ENCODE results near the gene C15orf61.

C15orf61 gene

GRCh38 chr15:67549736-67550135, 28.8 kb downstream of the C15orf61 start:
- no peak for DNase-seq (ENCODE audit: low read depth)

- no peak for DNase-seq (ENCODE audit: low read depth)
Observed at GRCh38 chr15:67550522-67550921, 29.6 kb downstream of the C15orf61 start.

- DNase-seq (ENCODE audit: low read depth): no peak
Observed at GRCh38 chr15:67551207-67551743, 30.3 kb downstream of the C15orf61 start.

- DNase-seq (ENCODE audit: low read depth): no peak
Observed at GRCh38 chr15:67554580-67554979, 33.6 kb downstream of the C15orf61 start.

- DNase-seq (ENCODE audit: low read depth): no peak
Observed at GRCh38 chr15:67556976-67557570, 36.1 kb downstream of the C15orf61 start.

DNA sequence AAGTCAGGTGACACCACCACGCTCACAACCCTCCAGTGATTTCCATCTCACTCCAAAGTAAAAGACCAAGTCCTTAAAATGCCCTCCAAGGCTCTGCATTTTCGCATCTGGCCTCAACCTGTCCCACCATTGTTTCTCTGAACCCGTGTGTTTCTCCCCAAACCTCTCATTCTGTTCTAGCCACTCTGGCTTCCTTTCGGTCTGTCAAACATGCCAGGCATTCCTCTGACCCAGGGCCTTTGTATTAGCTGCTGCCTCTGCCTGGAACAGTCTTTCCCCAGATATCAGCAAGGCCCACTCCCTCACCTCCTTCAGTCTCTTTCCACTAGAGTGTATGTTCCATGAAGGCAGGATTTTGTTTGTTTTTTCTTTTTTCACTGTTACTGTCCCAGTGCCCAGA, 37.6 kb downstream of the C15orf61 start:
- no peak for DNase-seq (ENCODE audit: low read depth)

DNA sequence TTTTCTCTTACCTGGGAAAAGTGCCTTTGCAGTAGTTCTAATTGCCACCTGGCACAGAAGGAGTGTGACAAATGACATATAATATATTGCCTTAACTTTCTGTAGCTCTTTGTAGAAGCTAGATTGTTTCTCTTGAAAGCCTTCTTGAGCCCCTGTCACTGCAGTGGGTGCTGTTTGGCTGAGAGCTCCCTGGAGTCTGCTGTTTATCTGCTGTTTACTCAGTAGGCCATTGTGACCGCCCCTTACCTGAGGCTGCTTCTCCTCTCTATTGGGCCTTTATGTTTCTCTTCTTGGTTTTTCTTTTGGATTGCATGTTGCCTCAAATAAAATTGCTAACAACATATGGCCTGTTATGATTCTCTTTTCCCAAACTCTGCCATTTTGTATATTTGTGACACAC, 38.2 kb downstream of the C15orf61 start:
- no peak for DNase-seq (ENCODE audit: low read depth)

DNA sequence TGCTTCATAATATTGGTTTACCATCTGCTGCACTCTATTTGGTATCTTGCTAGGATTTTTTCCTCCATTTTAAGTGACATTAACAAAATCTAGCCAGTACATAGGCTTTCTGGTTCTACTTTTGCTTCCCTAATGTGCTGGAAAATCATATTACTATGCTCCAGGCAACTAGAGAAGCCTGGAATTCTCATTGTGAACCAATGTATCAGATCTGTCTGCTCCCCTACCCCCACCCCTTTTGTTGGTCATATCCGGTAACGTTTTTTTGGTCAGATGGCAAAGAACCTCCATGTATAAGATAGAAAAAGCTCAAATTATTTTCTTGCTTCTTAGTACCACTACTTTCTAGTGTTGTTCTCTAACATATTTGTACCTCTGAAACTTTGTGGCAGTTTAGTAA, 38.6 kb downstream of the C15orf61 start:
- no peak for DNase-seq (ENCODE audit: low read depth)

GRCh38 chr15:67560320-67560719, 39.4 kb downstream of the C15orf61 start:
- DNase-seq (ENCODE audit: low read depth): no peak

- no peak for DNase-seq (ENCODE audit: low read depth)
Observed at GRCh38 chr15:67563092-67563491, 42.2 kb downstream of the C15orf61 start.

DNA sequence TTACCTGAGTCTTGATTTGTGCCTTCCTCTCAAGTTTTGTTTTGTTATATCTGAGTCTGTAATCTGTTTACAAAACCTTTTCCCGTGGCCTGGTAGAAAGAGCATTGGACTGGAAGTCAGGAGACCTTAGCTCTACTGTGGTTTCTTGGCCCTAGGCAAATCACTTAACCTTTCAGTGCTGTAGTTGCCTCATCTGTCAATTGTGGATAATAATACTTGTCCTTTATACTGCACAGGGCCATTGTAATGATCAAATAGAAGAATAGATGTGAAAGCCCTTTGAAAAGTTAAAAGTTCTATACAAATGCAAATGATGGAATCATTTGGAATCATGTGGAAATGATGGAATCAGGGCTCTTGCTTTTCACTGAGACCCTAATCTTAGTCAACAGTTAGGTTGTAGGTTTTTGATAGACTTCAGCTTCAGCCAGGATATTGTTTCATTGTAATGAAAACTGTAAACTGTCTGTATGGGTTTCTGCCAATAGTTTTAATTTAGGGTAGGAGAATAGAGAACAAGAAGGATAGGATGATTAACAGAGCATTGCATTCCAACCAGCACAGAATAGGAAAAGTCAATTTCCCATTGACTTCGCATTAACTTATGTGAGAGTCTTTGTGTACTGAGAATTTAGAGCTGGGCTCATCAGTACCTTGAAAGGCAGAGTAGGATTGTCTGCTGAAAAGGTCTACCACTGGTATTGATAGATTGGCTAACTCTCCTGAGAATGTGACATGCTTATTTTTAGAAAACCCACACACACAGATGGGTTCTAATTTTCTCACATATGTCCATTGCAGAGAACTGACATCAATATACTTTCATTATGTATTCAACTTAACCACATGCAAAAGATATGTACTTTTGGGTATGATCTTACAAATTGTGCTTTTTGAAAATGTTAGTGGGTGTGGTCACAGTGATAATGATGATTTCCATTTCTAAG, 43.4 kb downstream of the C15orf61 start:
- no peak for DNase-seq (ENCODE audit: low read depth)

- peak; percentile 83 for DNase-seq (ENCODE audit: low read depth)
Observed at GRCh38 chr15:67564968-67565345, 44.0 kb downstream of the C15orf61 start.

- no peak for DNase-seq (ENCODE audit: low read depth)
Observed at GRCh38 chr15:67569668-67570067, 48.7 kb downstream of the C15orf61 start.

DNA sequence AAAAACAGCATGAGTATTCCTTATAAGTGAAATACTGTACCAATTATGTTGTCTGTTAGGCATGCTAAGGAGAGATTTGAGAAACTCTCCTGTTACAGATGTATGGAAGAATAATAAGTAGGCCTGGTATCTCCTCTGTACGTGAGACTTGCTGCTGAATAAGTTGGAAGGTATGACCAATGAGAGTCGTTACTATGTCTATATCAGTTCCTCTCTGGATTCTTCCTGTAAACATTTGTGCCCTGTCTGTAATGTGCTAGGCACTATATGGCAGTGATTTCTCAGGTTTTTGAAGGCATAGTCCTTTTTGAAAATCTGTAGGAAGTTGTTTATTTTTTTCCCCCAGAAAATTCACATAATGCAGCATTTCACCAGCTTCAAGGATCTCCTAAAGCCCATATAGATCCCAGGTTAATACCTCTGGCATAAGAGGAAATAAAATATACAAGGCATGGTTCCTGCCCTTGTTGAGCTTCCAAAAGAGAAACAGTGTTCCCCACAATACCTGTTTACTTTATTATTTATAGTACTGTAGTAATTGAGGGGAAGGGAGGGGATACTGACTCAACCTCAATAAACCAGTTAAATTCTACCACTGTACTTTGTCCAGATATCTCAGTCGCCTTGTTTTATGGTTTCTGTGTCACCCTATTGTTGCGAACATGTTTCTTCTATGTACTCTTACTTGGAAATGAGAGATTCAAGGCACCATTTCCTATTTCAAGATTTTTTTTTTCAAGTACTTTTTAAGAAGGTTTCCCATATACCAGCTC, 50.1 kb downstream of the C15orf61 start:
- DNase-seq (ENCODE audit: low read depth): no peak

- DNase-seq (ENCODE audit: low read depth): no peak
Observed at GRCh38 chr15:67571648-67572415, 50.9 kb downstream of the C15orf61 start.

GRCh38 chr15:67573194-67573593, 52.3 kb downstream of the C15orf61 start:
- DNase-seq (ENCODE audit: low read depth): no peak

- no peak for DNase-seq (ENCODE audit: low read depth)
Observed at GRCh38 chr15:67575039-67575502, 54.1 kb downstream of the C15orf61 start.

- DNase-seq (ENCODE audit: low read depth): no peak
Observed at GRCh38 chr15:67578020-67578600, 57.2 kb downstream of the C15orf61 start.

DNA sequence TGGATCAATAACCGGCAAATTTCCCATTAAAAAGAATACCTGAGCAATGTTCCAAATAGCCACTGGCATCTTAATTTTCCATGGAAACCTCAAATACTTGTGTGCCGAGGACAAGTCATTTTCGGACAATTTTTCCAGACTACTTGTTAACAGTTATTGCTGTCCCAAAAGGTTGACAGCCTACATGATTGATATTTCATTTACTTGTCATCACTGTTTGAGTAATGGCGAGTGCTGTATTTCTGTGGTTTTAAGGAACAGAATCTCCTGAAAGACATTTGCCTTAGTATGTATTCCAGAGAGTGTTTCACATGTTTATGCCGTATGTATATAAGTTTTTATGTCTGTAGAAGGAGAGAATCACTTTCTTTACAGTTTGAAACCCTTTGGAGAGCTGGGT, 58.2 kb downstream of the C15orf61 start:
- no peak for DNase-seq (ENCODE audit: low read depth)
